Vagina (tissue), 2 donors: ENCODE data around the gene OR5V1. TPM values are rescaled to one million over a fixed set of nuclear protein-coding genes. Genes with fewer than 3 reads are reported as not detected.
"Not testable (repeated sequence)": the region's sequence is repeated elsewhere in the genome, so short reads cannot be mapped to it uniquely, and the experiment has no call there.

ENCODE experiments used
- DNase-seq, 2 donors: peaks; one replicate each; pipeline ENCODE4 v3.0.0-alpha.2; 2017; ENCODE audit errors: extremely low spot score in 2 of 2
- H3K27ac ChIP-seq: fragments of 200-600 bp; sonication (generic); one replicate; pipeline ENCODE4 v1.5.1; 2019
- H3K27me3 ChIP-seq: fragments of 200-600 bp; sonication (generic); one replicate; pipeline ENCODE4 v1.5.1; 2019
- H3K36me3 ChIP-seq, 2 donors: fragments of 200-600 bp; sonication (generic); one replicate each; pipeline ENCODE4 v1.5.1; 2017 to 2019
- H3K4me1 ChIP-seq: fragments of 200-600 bp; sonication (generic); one replicate; pipeline ENCODE4 v1.5.1; 2019
- H3K4me3 ChIP-seq, 2 donors: fragments of 200-600 bp; sonication (generic); 1 replicate in 1 of 2; 2 replicates in 1 of 2; pipeline ENCODE4 v1.5.1; 2016 to 2019
- H3K9me3 ChIP-seq: fragments of 200-600 bp; sonication (generic); one replicate; pipeline ENCODE4 v1.5.1; 2019
- POLR2A ChIP-seq, 2 donors: fragments of 450-650 bp; IDR thresholded peaks; one replicate each; pipeline ENCODE4 v1.6.1; 2017; ENCODE audit warnings: antibody characterized with exemption in 2 of 2, mild to moderate bottlenecking in 2 of 2, moderate library complexity in 2 of 2
- POLR2AphosphoS5 ChIP-seq, 2 donors: sonication (generic); formaldehyde crosslinking; IDR thresholded peaks; one replicate each; pipeline ENCODE4 v1.9.0; 2017; ENCODE audit warnings: antibody characterized with exemption in 2 of 2, mild to moderate bottlenecking in 2 of 2, low read depth in 1 of 2; ENCODE audit not compliant: insufficient read depth in 1 of 2
- intact Hi-C: fragments of 100-400 bp; cut with DNase I; formaldehyde crosslinking; loops from one replicate; pipeline ENCODE4 v1.15.1; 2023
- total RNA-seq: library from RNA; depleted of rRNA; stranded (reverse); fragments of >200 nt; gene quantifications from one replicate; pipeline ENCODE4 v1.2.3, GENCODE V29; 2016
- TF ChIP-seq, protein P1 (sequence below), 3 experiments: fragments of 450-650 bp in 2 of 3; fragments of 200-600 bp in 1 of 3; sonication (generic) in 1 of 3; IDR thresholded peaks; one replicate each; pipeline ENCODE4 v1.5.1; 2017 to 2019; ENCODE audit warnings: antibody characterized with exemption in 3 of 3, mild to moderate bottlenecking in 2 of 3, moderate library complexity in 2 of 3

OR5V1 gene
- total RNA-seq, 1 donor from 2014 or later = not detected

DNA sequence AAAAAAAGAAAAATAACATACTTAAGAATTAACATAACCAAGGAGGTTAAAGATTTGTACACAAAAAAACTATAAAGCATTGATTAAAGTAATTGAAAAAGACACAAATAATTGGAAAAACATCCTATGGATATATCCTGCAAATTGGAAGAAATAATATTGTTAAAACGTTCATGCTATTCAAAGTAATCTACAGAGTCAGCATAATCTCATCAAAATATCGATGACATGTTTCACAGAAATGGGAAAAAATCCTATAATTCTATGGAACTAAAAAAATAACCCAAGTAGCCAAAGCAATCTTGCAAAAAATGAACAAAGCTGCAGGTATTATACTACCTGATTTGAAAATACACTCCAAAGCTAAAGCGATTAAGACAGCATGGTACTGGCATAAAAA, 23.3 kb downstream of the OR5V1 start:
- H3K4me1 ChIP-seq = no peaks in the 10 kb centered on the region
- H3K36me3 ChIP-seq = no peaks in the 10 kb centered on the region
- H3K27me3 ChIP-seq = no peaks in the 10 kb centered on the region
- H3K9me3 ChIP-seq = no peaks in the 10 kb centered on the region
- H3K27ac ChIP-seq = no peak overlapping the region
- intact Hi-C loops = no loop called here
- DNase-seq = no peak
- TF ChIP-seq POLR2AphosphoS5 (IDR thresholded peaks at IDR 0.05; ENCODE audit: insufficient read depth in 1 of 2, low read depth in 1 of 2) (no peak), POLR2A (IDR thresholded peaks at IDR 0.05) (no peak)
- TF ChIP-seq, protein P1, sequence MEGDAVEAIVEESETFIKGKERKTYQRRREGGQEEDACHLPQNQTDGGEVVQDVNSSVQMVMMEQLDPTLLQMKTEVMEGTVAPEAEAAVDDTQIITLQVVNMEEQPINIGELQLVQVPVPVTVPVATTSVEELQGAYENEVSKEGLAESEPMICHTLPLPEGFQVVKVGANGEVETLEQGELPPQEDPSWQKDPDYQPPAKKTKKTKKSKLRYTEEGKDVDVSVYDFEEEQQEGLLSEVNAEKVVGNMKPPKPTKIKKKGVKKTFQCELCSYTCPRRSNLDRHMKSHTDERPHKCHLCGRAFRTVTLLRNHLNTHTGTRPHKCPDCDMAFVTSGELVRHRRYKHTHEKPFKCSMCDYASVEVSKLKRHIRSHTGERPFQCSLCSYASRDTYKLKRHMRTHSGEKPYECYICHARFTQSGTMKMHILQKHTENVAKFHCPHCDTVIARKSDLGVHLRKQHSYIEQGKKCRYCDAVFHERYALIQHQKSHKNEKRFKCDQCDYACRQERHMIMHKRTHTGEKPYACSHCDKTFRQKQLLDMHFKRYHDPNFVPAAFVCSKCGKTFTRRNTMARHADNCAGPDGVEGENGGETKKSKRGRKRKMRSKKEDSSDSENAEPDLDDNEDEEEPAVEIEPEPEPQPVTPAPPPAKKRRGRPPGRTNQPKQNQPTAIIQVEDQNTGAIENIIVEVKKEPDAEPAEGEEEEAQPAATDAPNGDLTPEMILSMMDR (IDR thresholded peaks at IDR 0.05) = no peak
- H3K4me3 ChIP-seq = no peak overlapping the region

DNA sequence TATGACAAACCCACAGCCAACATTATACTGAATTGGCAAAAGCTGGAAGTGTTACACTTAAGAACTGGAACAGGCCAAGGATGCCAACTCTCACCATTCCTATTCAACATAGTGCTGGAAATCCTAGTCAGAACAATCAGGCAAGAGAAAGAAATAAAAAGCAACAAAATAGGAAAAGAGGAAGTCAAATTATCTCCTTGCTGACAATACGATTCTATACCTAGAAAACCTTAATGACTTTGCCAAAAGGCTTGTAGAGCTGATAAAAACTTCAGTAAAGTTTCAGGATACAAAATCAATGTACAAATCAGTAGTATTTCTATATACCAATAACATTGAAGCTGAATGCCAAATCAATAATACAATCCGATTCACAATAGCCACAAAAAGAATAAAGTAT, 32.4 kb downstream of the OR5V1 start:
- intact Hi-C loops = no loop called here
- Histone ChIP-seq H3K27me3 (no peaks in the 10 kb centered on the region), H3K9me3 (no peaks in the 10 kb centered on the region), H3K27ac (no peak overlapping the region), H3K4me3 (no peak overlapping the region), H3K36me3 (no peaks in the 10 kb centered on the region), H3K4me1 (no peaks in the 10 kb centered on the region)
- TF ChIP-seq POLR2AphosphoS5 (IDR thresholded peaks at IDR 0.05; ENCODE audit: insufficient read depth in 1 of 2, low read depth in 1 of 2) (no peak), POLR2A (IDR thresholded peaks at IDR 0.05) (no peak)
- TF ChIP-seq, protein P1 (IDR thresholded peaks at IDR 0.05) = no peak
- DNase-seq = no peak

DNA sequence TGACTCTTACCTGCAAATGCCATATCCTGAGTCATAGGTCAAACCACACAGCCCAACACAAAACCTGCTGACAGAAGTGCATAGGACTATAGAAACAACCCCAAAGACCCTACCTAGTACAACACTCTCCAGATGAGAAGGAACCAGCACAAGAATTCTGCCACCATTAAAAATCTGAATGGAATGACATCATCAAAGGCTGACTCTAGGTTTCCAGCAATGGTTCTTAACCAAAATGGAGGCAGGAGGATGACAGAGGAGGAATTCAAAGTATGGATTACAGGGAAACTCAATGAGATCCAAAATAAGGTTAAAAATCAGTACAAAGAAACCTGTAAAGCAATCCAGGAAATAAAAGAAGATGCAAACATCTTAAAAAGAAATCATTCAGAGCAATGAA, 36.0 kb downstream of the OR5V1 start:
- no peak overlapping the region for H3K27ac ChIP-seq
- no peak for DNase-seq
- no peak overlapping the region for H3K4me3 ChIP-seq
- intact Hi-C loops = no loop called here
- H3K27me3 ChIP-seq = no peaks in the 10 kb centered on the region
- no peak for TF ChIP-seq POLR2A (IDR thresholded peaks at IDR 0.05)
- TF ChIP-seq POLR2AphosphoS5 (IDR thresholded peaks at IDR 0.05; ENCODE audit: insufficient read depth in 1 of 2, low read depth in 1 of 2) = no peak
- H3K36me3 ChIP-seq = no peaks in the 10 kb centered on the region
- H3K4me1 ChIP-seq = no peaks in the 10 kb centered on the region
- no peaks in the 10 kb centered on the region for H3K9me3 ChIP-seq

DNA sequence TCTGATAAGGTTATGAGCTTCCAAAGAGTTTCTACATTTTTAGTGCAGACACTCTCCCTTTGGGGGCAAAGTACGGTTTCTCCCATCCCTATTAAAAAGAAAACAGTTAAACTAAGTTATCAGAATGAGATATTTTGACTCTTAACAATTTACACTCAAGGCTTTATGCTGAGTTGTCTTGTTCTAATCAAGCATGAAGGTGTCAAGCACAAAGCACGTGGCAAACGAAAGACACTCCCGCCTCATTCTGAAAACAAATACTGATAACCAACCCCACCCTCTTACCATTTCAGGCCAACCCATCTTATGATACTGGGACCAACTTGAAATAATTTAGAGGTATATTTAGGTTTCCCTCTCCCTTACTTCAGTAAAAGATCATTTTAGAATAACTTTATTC, 42.9 kb downstream of the OR5V1 start:
- H3K27me3 ChIP-seq = no peaks in the 10 kb centered on the region
- TF ChIP-seq POLR2AphosphoS5 (IDR thresholded peaks at IDR 0.05; ENCODE audit: insufficient read depth in 1 of 2, low read depth in 1 of 2) (no peak), POLR2A (IDR thresholded peaks at IDR 0.05) (no peak)
- TF ChIP-seq, protein P1 (IDR thresholded peaks at IDR 0.05) = no peak
- no peaks in the 10 kb centered on the region for H3K36me3 ChIP-seq
- H3K4me3 ChIP-seq = no peak overlapping the region
- no peaks in the 10 kb centered on the region for H3K9me3 ChIP-seq
- H3K4me1 ChIP-seq = no peaks in the 10 kb centered on the region
- no peak for DNase-seq
- H3K27ac ChIP-seq = no peak overlapping the region
- intact Hi-C loops = no loop called here

DNA sequence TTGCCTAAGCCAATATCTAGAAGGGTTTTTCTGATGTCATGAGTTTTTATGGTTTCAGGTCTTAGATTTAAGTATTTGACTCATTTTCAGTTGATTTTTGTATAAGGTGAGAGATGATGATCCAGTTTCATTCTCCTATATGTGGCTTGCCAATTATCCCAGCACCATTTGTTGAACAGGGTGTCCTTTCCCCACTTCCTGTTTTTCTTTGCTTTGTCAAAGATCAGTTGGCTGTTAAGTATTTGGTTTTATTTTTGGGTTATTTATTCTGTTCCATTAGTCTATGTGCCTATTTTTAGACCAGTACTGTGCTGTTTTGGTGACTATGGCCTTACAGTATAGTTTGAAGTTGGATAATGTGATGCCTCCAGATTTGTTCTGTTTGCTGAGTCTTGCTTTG, 45.3 kb downstream of the OR5V1 start:
- intact Hi-C loops, DNase-seq, H3K4me1 ChIP-seq, H3K27ac ChIP-seq, H3K4me3 ChIP-seq, H3K9me3 ChIP-seq, H3K36me3 ChIP-seq, H3K27me3 ChIP-seq: not testable (repeated sequence)

DNA sequence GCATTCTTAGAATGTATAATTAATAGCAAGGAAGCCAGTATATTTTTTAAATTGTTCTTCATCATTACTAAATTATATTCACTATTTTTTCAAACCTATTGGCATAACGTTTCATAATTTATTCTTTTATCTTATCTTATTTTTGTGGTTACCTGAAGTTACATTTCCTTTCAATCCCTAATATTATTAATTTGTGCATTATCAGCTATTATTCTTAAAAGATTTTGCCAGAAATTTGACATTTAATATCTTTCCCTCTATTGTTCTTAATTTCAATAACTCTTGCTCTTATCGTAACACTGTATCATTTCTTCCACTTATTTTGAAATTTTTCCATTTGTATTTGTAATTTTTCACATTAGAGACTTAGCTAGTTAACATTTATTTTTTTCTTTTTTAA, 48.7 kb downstream of the OR5V1 start:
- no peak for DNase-seq
- no peaks in the 10 kb centered on the region for H3K36me3 ChIP-seq
- H3K27me3 ChIP-seq = no peaks in the 10 kb centered on the region
- H3K4me3 ChIP-seq = no peak overlapping the region
- no peak overlapping the region for H3K27ac ChIP-seq
- no peaks in the 10 kb centered on the region for H3K9me3 ChIP-seq
- intact Hi-C loops = no loop called here
- no peaks in the 10 kb centered on the region for H3K4me1 ChIP-seq
- TF ChIP-seq POLR2A (IDR thresholded peaks at IDR 0.05) = no peak
- no peak for TF ChIP-seq POLR2AphosphoS5 (IDR thresholded peaks at IDR 0.05; ENCODE audit: insufficient read depth in 1 of 2, low read depth in 1 of 2)
- TF ChIP-seq, protein P1 (IDR thresholded peaks at IDR 0.05) = no peak

Other genes with a start within 250 kb of the OR5V1 start
- gene OR2J2, start 198.0 kb downstream of the OR5V1 start, total RNA-seq = not detected
- 0.74 TPM for gene OR14J1, start 67.2 kb downstream of the OR5V1 start, total RNA-seq
- gene OR12D3, start 6.4 kb upstream of the OR5V1 start, total RNA-seq = not detected
- gene OR12D2, start 26.8 kb upstream of the OR5V1 start, total RNA-seq = not detected
- gene OR12D1, start 46.1 kb upstream of the OR5V1 start, total RNA-seq = not detected
- not detected for gene OR10C1, start 70.4 kb upstream of the OR5V1 start, total RNA-seq
- gene OR11A1, start 88.2 kb upstream of the OR5V1 start, total RNA-seq = not detected
- not detected for gene OR2H1, start 88.3 kb upstream of the OR5V1 start, total RNA-seq
- not detected for gene MAS1L, start 119.1 kb upstream of the OR5V1 start, total RNA-seq
- not detected for gene UBD, start 190.9 kb upstream of the OR5V1 start, total RNA-seq
- gene OR2H2, start 216.3 kb upstream of the OR5V1 start, total RNA-seq = not detected